ENCODE measurements around the gene REM2.

DNA sequence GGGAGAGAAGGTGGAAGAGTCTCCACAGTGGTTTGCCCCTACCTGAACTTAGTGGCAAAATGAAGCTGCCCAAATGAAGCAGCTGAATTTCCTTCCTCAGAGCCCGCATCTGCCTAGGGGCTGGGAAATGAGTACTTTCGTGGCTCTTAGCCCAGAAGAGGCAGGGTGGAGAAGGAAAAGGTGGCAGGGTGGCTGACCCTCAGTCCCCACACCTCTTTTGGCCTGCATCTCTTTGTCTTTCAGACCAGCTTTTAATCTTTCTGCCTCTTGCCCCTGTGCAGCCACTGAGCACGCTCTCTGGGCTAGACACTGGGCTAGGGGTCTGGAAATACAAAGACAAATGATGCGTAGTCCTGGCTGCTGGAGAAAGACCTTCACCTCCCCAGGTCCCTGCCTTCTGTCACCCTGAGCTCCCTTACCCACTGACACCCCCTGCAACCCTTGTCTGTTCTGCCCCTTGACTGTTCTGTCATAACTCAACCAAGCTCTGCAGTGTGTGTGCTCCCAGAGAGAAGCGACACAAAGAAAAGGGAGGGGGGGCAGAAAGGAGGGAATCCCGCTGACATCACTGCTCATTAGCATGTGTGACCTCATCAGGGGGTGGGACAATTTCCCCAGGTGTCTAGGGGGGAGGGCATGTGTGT lies 371 bp upstream of the REM2 start:
- no peak for TF ChIP-seq POLR2A (IDR thresholded peaks at IDR 0.05; ENCODE audit: low read depth, low read length)
- TF ChIP-seq, protein P1, sequence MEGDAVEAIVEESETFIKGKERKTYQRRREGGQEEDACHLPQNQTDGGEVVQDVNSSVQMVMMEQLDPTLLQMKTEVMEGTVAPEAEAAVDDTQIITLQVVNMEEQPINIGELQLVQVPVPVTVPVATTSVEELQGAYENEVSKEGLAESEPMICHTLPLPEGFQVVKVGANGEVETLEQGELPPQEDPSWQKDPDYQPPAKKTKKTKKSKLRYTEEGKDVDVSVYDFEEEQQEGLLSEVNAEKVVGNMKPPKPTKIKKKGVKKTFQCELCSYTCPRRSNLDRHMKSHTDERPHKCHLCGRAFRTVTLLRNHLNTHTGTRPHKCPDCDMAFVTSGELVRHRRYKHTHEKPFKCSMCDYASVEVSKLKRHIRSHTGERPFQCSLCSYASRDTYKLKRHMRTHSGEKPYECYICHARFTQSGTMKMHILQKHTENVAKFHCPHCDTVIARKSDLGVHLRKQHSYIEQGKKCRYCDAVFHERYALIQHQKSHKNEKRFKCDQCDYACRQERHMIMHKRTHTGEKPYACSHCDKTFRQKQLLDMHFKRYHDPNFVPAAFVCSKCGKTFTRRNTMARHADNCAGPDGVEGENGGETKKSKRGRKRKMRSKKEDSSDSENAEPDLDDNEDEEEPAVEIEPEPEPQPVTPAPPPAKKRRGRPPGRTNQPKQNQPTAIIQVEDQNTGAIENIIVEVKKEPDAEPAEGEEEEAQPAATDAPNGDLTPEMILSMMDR (conservative IDR thresholded peaks at IDR 0.05; ENCODE audit: low read depth, low read length) = no peak
- TF ChIP-seq NFE2L2 (IDR thresholded peaks at IDR 0.05; ENCODE audit: low read depth, low read length) = no peak
- TF ChIP-seq RAD21 (IDR thresholded peaks at IDR 0.05; ENCODE audit: low read length) = no peak
